ENCODE measurements around the gene XYLT2. TPM values are rescaled to one million over a fixed set of nuclear protein-coding genes. Genes with fewer than 3 reads are reported as not detected.

The XYLT2 gene
- total RNA-seq, 1 donor from 2014 or later: 19.5 TPM

GRCh38 chr17:50310455-50311111 lies 35.3 kb upstream of the XYLT2 start:
- DNase-seq (ENCODE audit: low read depth) (no peak), FAIRE-seq (peak; percentile 64)
- no peaks in the 10 kb centered on the region for H3K36me3 ChIP-seq (ENCODE audit: control insufficient read depth, insufficient read depth, low read length)
- H3K27me3 ChIP-seq (ENCODE audit: control insufficient read depth, insufficient read depth, low read length): no peaks in the 10 kb centered on the region
- TF ChIP-seq, protein P1, sequence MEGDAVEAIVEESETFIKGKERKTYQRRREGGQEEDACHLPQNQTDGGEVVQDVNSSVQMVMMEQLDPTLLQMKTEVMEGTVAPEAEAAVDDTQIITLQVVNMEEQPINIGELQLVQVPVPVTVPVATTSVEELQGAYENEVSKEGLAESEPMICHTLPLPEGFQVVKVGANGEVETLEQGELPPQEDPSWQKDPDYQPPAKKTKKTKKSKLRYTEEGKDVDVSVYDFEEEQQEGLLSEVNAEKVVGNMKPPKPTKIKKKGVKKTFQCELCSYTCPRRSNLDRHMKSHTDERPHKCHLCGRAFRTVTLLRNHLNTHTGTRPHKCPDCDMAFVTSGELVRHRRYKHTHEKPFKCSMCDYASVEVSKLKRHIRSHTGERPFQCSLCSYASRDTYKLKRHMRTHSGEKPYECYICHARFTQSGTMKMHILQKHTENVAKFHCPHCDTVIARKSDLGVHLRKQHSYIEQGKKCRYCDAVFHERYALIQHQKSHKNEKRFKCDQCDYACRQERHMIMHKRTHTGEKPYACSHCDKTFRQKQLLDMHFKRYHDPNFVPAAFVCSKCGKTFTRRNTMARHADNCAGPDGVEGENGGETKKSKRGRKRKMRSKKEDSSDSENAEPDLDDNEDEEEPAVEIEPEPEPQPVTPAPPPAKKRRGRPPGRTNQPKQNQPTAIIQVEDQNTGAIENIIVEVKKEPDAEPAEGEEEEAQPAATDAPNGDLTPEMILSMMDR (IDR thresholded peaks at IDR 0.05; ENCODE audit: insufficient read depth, low read length, severe bottlenecking): no peak
- no peak overlapping the region for H3K4me3 ChIP-seq (ENCODE audit: low read depth, low read length)

DNA sequence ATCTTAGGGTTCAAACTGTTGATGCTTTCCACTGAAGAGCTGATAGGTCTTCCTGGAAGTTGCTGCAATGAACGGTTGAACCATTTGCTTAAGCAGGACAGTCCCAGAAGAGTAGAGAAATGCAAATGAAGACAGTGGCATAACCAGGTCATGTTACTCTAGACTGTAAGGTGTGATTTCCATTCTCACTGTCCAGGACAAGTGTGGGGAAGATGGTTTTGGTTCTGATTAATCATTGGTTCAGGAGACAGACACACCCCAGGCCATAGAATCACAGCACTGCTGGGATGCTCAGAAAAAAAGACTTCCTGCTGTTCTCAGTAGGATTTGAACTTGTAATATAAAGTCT lies 34.8 kb upstream of the XYLT2 start:
- H3K4me3 ChIP-seq (ENCODE audit: low read depth, low read length): no peak overlapping the region
- FAIRE-seq: no peak
- TF ChIP-seq, protein P1 (IDR thresholded peaks at IDR 0.05; ENCODE audit: insufficient read depth, low read length, severe bottlenecking): no peak
- H3K27me3 ChIP-seq (ENCODE audit: control insufficient read depth, insufficient read depth, low read length): no peaks in the 10 kb centered on the region
- H3K36me3 ChIP-seq (ENCODE audit: control insufficient read depth, insufficient read depth, low read length): no peaks in the 10 kb centered on the region
- DNase-seq (ENCODE audit: low read depth): no peak

DNA sequence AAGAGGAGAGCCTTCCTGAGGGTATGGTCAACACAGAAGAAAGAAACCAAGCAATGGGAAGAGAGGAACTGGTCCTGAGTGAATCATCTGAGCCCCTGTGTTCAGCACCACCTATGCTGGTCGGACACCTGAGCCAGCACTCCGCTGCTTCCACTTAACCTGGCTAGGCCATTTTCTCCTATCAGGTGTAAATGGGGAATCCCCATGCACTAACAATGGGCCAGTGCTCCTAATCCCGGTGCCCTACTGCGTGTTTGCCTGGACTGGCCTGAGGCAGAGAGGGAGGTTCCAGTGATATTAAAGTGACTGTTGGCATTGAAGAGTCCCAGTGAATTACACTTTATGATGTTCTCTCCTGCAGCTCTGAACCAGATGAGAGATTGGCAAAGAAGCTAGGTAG lies 34.4 kb upstream of the XYLT2 start:
- H3K27me3 ChIP-seq (ENCODE audit: control insufficient read depth, insufficient read depth, low read length): no peaks in the 10 kb centered on the region
- TF ChIP-seq, protein P1 (IDR thresholded peaks at IDR 0.05; ENCODE audit: insufficient read depth, low read length, severe bottlenecking): no peak
- no peak for DNase-seq (ENCODE audit: low read depth)
- H3K4me3 ChIP-seq (ENCODE audit: low read depth, low read length): no peak overlapping the region
- H3K36me3 ChIP-seq (ENCODE audit: control insufficient read depth, insufficient read depth, low read length): no peaks in the 10 kb centered on the region
- no peak for FAIRE-seq

- Histone ChIP-seq H3K27me3 (ENCODE audit: control insufficient read depth, insufficient read depth, low read length) (no peaks in the 10 kb centered on the region), H3K4me3 (ENCODE audit: low read depth, low read length) (no peak overlapping the region), H3K36me3 (ENCODE audit: control insufficient read depth, insufficient read depth, low read length) (no peaks in the 10 kb centered on the region)
- no peak for FAIRE-seq
- TF ChIP-seq, protein P1 (IDR thresholded peaks at IDR 0.05; ENCODE audit: insufficient read depth, low read length, severe bottlenecking): no peak
- no peak for DNase-seq (ENCODE audit: low read depth)
These were observed 33.6 kb upstream of the XYLT2 start for GRCh38 chr17:50312308-50312707.

DNA sequence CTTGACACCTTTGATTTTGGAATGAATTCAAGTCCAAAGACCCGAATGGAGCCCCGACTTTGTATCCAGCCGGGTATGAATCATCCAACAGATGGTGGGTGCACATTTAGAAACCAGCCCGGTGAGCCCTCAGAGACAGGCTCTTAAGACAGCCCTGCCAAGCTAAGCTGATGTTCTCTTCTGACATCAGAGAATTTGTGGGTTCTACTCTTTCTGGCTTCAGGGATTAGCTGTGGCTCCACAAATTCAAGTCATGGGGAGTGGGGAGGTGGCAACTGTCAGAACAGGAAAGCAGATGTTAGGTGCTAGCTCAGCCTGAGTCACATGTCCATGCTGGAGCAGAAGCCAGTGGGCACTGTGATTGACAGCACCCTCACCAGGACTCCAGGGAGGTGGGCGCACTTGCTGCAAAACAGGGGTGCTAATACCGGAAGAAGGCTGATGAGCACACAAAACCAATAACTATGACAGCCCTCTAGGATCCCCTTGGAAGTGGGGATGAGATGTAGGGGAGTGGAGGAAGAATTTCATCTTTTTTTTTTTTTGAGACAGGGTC lies 31.4 kb upstream of the XYLT2 start:
- peak; percentile 28 for DNase-seq (ENCODE audit: low read depth)
- Histone ChIP-seq H3K27me3 (ENCODE audit: control insufficient read depth, insufficient read depth, low read length) (no peaks in the 10 kb centered on the region), H3K4me3 (ENCODE audit: low read depth, low read length) (no peak overlapping the region), H3K36me3 (ENCODE audit: control insufficient read depth, insufficient read depth, low read length) (no peaks in the 10 kb centered on the region)
- TF ChIP-seq, protein P1 (IDR thresholded peaks at IDR 0.05; ENCODE audit: insufficient read depth, low read length, severe bottlenecking): no peak
- no peak for FAIRE-seq
